Measurements from ENCODE around the gene KIN. TPM values are rescaled to one million over a fixed set of nuclear protein-coding genes. Genes with fewer than 3 reads are reported as not detected.

Gene KIN
- total and polyA plus RNA-seq, 2 experiments from 2014 or later, result 8.5 to 31.7 TPM

DNA sequence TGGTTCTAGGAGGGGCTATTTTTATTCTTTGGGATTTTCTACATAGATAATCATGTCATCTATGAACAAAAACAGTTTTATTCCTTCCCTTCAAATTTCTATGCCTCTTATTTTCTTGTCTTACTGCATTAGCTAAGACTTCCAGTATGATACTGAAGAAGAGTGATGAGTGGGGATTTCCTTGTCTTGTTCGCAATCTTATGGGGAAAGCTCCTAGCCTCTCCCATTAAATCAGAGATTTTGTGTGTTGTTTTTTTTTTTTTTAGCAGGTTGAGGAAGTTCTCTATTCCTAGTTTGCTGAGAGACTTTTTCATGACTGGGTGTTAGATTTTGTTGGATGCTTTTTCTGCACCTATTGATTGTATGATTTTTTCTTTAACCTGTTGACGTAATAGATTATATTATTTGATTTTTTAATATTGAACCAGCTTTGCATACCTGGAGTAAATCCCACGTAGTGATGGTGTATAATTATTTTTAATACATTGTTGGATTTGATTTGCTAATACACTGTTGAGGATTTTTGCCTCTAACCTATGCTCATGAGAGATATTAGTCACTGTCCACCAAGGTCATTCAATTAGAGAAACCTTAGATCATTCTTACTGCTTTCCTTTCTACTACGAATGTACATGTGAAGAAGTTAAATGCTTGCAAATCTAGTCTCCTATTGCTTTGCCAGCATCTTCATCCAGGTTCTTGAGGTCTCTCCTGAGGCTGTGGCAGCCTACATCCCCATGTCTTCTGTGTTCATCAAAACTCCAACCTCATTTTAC, 6.6 kb upstream of the KIN start:
- peaks cover 32% of the 10 kb centered on the region for H4K20me1 ChIP-seq (replicated peaks; ENCODE audit: insufficient read depth)
- H3K9me2 ChIP-seq (ENCODE audit: insufficient read depth), result no peaks in the 10 kb centered on the region
- Mint-ChIP-seq H3K4me1 (peaks cover 9% of the 10 kb centered on the region; the same call in 2 of the 3 replicates), H3K27me3 (ENCODE audit: insufficient read depth, low read depth, poor library complexity) (no peaks in the 10 kb centered on the region), H3K27ac (no peak overlapping the region), H3K36me3 (ENCODE audit: low read depth) (peaks cover 38% of the 10 kb centered on the region), H3K9me3 (no peaks in the 10 kb centered on the region), H3K4me3 (no peak overlapping the region)
- no peak overlapping the region for H2AFZ ChIP-seq
- peaks cover 29% of the 10 kb centered on the region for H3K36me3 ChIP-seq (ENCODE audit: insufficient read depth)
- H3K27ac ChIP-seq (ENCODE audit: low read depth), result no peak overlapping the region
- DNase-seq (ENCODE audit: low spot score), result no peak
- no peaks in the 10 kb centered on the region for H3K27me3 ChIP-seq (ENCODE audit: insufficient read depth)
- H3F3A ChIP-seq (replicated peaks; ENCODE audit: low read depth), result no peaks in the 10 kb centered on the region
- no peak for TF ChIP-seq STAT1 (IDR thresholded peaks at IDR 0.05; ENCODE audit: unreplicated experiment)
- TF ChIP-seq EZH2 (IDR thresholded peaks at IDR 0.05; ENCODE audit: low read depth, unreplicated experiment), result no peak
- TF ChIP-seq CTCF (conservative IDR thresholded peaks at IDR 0.05; ENCODE audit: low read depth in 2 of 2), result no peak
- no peak for TF ChIP-seq EZH2phosphoT487 (IDR thresholded peaks at IDR 0.05; ENCODE audit: unreplicated experiment)
- no peak for TF ChIP-seq NANOG (IDR thresholded peaks at IDR 0.05; ENCODE audit: borderline replicate concordance)
- no peak for TF ChIP-seq ZNF114 (CRISPR knock-in tag; IDR thresholded peaks at IDR 0.05)
- no peak for TF ChIP-seq POLR2AphosphoS5 (IDR thresholded peaks at IDR 0.05; ENCODE audit: low read depth)
- TF ChIP-seq JUNB (IDR thresholded peaks at IDR 0.05; ENCODE audit: unreplicated experiment), result no peak
- TF ChIP-seq, protein P1, sequence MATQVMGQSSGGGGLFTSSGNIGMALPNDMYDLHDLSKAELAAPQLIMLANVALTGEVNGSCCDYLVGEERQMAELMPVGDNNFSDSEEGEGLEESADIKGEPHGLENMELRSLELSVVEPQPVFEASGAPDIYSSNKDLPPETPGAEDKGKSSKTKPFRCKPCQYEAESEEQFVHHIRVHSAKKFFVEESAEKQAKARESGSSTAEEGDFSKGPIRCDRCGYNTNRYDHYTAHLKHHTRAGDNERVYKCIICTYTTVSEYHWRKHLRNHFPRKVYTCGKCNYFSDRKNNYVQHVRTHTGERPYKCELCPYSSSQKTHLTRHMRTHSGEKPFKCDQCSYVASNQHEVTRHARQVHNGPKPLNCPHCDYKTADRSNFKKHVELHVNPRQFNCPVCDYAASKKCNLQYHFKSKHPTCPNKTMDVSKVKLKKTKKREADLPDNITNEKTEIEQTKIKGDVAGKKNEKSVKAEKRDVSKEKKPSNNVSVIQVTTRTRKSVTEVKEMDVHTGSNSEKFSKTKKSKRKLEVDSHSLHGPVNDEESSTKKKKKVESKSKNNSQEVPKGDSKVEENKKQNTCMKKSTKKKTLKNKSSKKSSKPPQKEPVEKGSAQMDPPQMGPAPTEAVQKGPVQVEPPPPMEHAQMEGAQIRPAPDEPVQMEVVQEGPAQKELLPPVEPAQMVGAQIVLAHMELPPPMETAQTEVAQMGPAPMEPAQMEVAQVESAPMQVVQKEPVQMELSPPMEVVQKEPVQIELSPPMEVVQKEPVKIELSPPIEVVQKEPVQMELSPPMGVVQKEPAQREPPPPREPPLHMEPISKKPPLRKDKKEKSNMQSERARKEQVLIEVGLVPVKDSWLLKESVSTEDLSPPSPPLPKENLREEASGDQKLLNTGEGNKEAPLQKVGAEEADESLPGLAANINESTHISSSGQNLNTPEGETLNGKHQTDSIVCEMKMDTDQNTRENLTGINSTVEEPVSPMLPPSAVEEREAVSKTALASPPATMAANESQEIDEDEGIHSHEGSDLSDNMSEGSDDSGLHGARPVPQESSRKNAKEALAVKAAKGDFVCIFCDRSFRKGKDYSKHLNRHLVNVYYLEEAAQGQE (IDR thresholded peaks at IDR 0.05; ENCODE audit: unreplicated experiment), result no peak
- TF ChIP-seq, protein P2, sequence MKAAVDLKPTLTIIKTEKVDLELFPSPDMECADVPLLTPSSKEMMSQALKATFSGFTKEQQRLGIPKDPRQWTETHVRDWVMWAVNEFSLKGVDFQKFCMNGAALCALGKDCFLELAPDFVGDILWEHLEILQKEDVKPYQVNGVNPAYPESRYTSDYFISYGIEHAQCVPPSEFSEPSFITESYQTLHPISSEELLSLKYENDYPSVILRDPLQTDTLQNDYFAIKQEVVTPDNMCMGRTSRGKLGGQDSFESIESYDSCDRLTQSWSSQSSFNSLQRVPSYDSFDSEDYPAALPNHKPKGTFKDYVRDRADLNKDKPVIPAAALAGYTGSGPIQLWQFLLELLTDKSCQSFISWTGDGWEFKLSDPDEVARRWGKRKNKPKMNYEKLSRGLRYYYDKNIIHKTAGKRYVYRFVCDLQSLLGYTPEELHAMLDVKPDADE (IDR thresholded peaks at IDR 0.05), result no peak
- no peak for TF ChIP-seq ZNF331 (CRISPR knock-in tag; IDR thresholded peaks at IDR 0.05; ENCODE audit: low read depth)
- no peak for TF ChIP-seq CREB1 (CRISPR knock-in tag; IDR thresholded peaks at IDR 0.05; ENCODE audit: low read depth)
- TF ChIP-seq ZNF462 (CRISPR knock-in tag; IDR thresholded peaks at IDR 0.05), result no peak
- no peak for ATAC-seq
- no peak overlapping the region for H3K4me2 ChIP-seq
- peaks cover 82% of the 10 kb centered on the region for H3K79me2 ChIP-seq (replicated peaks; ENCODE audit: insufficient read depth)
- no peak overlapping the region for H3K4me3 ChIP-seq
- peaks cover 7% of the 10 kb centered on the region for H3K4me1 ChIP-seq (ENCODE audit: insufficient read depth)

All from GM23338 (cell line).